ENCODE data around the gene TSKU. TPM values are rescaled to one million over a fixed set of nuclear protein-coding genes. Genes with fewer than 3 reads are reported as not detected.

TSKU gene
- total RNA-seq, 8 experiments from 2014 or later = 12.1 to 95.3 (median 23.0) TPM

GRCh38 chr11:76803023-76803422, 19.9 kb downstream of the TSKU start:
- H3K27ac ChIP-seq = no peak overlapping the region
- WGBS, 10 experiments = 0 to 100% (median 52%) methylated on average over 1 to 3 of the region's 3 CpGs; no CpG with 5 or more reads in 1 of the 10 experiments
- no peak overlapping the region for H3K4me3 ChIP-seq
- H3K4me1 ChIP-seq (replicated peaks in 1 of 2) = peaks cover 0 to 4% of the 10 kb centered on the region in 2 donors
- ATAC-seq (replicated peaks in 6 of 8) = peak in 1 of 8 experiments; percentile 1
- in situ Hi-C loops (cut with MboI; ENCODE audit: low pct_unique_long_range_greater_than_20kb in 2 of 9, low sequenced_read_pairs in 9 of 9, unreplicated experiment in 9 of 9) = loop anchor here in 2 of 9 experiments (25.0 kb wide), 2 partner anchors 109 to 234 kb away; partner anchors contain the start of gene B3GNT6 (in 1 of the 2)

DNA sequence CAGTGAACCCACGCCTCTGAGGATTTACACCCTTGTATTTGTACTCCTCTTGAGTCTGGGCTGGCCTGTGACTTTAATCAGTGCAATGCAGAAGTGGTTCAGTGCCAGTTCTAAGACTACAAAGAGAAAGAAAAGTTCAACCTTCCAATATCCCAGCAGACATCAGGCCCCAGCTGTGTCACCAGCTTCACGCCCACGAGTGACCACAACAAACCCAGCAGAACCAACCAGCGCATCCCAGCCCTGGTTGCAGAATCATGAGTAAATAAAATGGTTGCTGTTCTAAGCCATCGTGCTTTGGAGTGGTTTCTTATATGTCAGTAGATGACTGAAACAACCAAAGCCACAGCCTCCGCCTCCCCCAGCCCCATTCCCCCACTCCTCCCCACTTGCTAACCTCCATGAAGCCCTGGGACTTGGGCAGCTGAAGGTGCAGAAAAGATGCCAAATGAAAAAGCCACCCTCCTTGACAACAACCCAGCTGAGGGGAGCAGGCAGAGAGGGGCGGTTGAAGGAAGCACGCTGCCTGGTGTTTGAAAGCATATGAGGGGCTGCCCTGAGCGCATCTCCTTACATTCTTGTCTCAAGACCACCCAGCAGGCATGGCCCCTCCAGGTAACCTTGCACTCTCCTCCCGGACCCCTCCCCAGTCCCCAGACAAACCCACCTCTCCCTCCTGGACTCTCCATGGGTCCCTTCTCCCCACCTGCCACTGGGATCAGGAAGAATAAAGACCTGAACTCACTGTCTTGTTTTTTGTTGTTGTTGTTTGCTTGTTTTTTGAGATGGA, 20.9 kb downstream of the TSKU start:
- no peak overlapping the region for H3K4me3 ChIP-seq
- no peak overlapping the region for H3K27ac ChIP-seq
- 67 to 100% (median 89%) methylated on average over 1 to 3 of the region's 10 CpGs; no CpG with 5 or more reads in 4 of the 10 experiments for WGBS, 10 experiments
- H3K4me1 ChIP-seq (replicated peaks in 1 of 2) = peaks cover 0 to 1% of the 10 kb centered on the region in 2 donors
- ATAC-seq (replicated peaks in 6 of 8) = peak in 1 of 8 experiments; percentile 2
- in situ Hi-C loops (cut with MboI; ENCODE audit: low pct_unique_long_range_greater_than_20kb in 2 of 9, low sequenced_read_pairs in 9 of 9, unreplicated experiment in 9 of 9) = loop anchor here in 2 of 9 experiments (25.0 kb wide), 2 partner anchors 108 to 233 kb away; partner anchors contain the start of gene B3GNT6 (in 1 of the 2)

GRCh38 chr11:76805206-76805913, 22.2 kb downstream of the TSKU start:
- H3K4me3 ChIP-seq = no peak overlapping the region
- 17 to 82% (median 71%) methylated on average over 1 to 4 of the region's 8 CpGs; no CpG with 5 or more reads in 7 of the 10 experiments for WGBS, 10 experiments
- in situ Hi-C loops (cut with MboI; ENCODE audit: low pct_unique_long_range_greater_than_20kb in 2 of 9, low sequenced_read_pairs in 9 of 9, unreplicated experiment in 9 of 9) = loop anchor here in 2 of 9 experiments (25.0 kb wide), 2 partner anchors 107 to 232 kb away; partner anchors contain the start of gene B3GNT6 (in 1 of the 2)
- no peak overlapping the region for H3K27ac ChIP-seq
- no peaks in the 10 kb centered on the region for H3K4me1 ChIP-seq (replicated peaks in 1 of 2)
- peak in 3 of 8 experiments; percentile 3 to 44 (median 11) for ATAC-seq (replicated peaks in 6 of 8)

DNA sequence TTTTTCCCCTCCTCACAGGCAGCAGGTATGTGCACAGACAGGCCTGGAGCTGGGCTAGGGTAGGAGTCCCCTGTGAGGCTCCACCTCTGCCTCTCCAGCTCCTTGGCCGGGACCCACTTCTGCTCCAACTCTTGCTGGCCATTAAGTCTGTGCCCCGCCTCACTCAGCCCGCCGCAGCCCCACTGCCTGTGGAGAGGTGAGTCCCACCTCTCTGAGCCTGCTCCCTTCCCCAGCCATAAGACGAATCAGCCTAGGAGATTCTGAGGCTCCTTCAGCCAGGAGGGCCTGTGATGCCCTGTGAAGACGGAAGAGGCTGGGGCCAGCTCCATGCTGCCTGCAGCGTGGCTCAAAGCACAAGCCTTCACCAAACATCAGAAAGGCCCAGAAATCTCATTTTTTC, 23.0 kb downstream of the TSKU start:
- Histone ChIP-seq H3K4me3 (no peak overlapping the region), H3K27ac (no peak overlapping the region), H3K4me1 (replicated peaks in 1 of 2) (no peaks in the 10 kb centered on the region)
- in situ Hi-C loops (cut with MboI; ENCODE audit: low pct_unique_long_range_greater_than_20kb in 2 of 9, low sequenced_read_pairs in 9 of 9, unreplicated experiment in 9 of 9) = loop anchor here in 2 of 9 experiments (25.0 kb wide), 2 partner anchors 106 to 231 kb away; partner anchors contain the start of gene B3GNT6 (in 1 of the 2)
- no peak for ATAC-seq (replicated peaks in 6 of 8)
- 78 to 100% (median 91%) methylated on average over 1 to 3 of the region's 7 CpGs; no CpG with 5 or more reads in 4 of the 10 experiments for WGBS, 10 experiments

DNA sequence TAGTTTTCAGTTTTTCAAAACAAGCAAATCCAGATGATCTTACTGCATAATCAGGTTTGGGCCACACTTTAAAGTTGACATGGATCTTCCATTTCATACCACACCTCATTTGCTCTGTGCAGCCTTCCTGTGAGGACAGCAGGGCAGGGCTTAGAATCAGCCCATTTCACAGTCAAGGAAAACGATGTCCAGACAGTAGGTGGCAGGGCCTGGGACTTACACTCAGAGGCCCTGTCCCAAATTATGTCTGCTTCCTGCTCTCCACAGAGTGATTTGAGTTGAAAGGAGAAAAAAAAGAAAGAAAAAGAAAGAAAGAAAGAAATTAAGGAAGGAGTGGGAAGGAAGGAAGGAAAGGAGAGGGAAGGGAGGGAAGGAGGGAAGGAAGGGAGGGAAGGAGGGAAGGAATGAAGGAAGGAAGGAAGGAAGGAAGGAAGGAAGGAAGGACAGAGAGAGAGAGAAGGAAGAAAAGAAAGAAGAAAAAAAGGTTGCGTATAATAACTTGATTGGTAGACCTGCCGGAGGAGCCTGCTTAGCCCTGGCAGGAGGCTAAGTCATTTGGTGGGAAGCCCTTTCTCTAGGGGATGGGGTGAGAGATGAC, 23.6 kb downstream of the TSKU start:
- Histone ChIP-seq H3K4me3 (no peak overlapping the region), H3K4me1 (replicated peaks in 1 of 2) (no peaks in the 10 kb centered on the region), H3K27ac (no peak overlapping the region)
- ATAC-seq (replicated peaks in 6 of 8) = no peak
- 28 to 100% (median 86%) methylated on average over 1 to 3 of the region's 3 CpGs; no CpG with 5 or more reads in 3 of the 10 experiments for WGBS, 10 experiments
- in situ Hi-C loops (cut with MboI; ENCODE audit: low pct_unique_long_range_greater_than_20kb in 2 of 9, low sequenced_read_pairs in 9 of 9, unreplicated experiment in 9 of 9) = loop anchor here in 2 of 9 experiments (25.0 kb wide), 2 partner anchors 106 to 231 kb away; partner anchors contain the start of gene B3GNT6 (in 1 of the 2)

GRCh38 chr11:76807206-76807875, 24.2 kb downstream of the TSKU start:
- H3K27ac ChIP-seq = no peak overlapping the region
- peak; percentile 68 to 94 (median 90) for ATAC-seq (replicated peaks in 6 of 8)
- WGBS, 10 experiments = 0 to 62% (median 20%) methylated on average over 2 to 12 of the region's 19 CpGs; no CpG with 5 or more reads in 1 of the 10 experiments
- H3K4me3 ChIP-seq = no peak overlapping the region
- in situ Hi-C loops (cut with MboI; ENCODE audit: low pct_unique_long_range_greater_than_20kb in 2 of 9, low sequenced_read_pairs in 9 of 9, unreplicated experiment in 9 of 9) = loop anchor here in 2 of 9 experiments (25.0 kb wide), 2 partner anchors 105 to 230 kb away; partner anchors contain the start of gene B3GNT6 (in 1 of the 2)
- no peaks in the 10 kb centered on the region for H3K4me1 ChIP-seq (replicated peaks in 1 of 2)

GRCh38 chr11:76808171-76808570, 25.0 kb downstream of the TSKU start:
- no peak for ATAC-seq (replicated peaks in 6 of 8)
- in situ Hi-C loops (cut with MboI; ENCODE audit: low pct_unique_long_range_greater_than_20kb in 2 of 9, low sequenced_read_pairs in 9 of 9, unreplicated experiment in 9 of 9) = loop anchor here in 2 of 9 experiments (25.0 kb wide), 2 partner anchors 104 to 229 kb away; partner anchors contain the start of gene B3GNT6 (in 1 of the 2)
- Histone ChIP-seq H3K4me3 (no peak overlapping the region), H3K4me1 (replicated peaks in 1 of 2) (no peaks in the 10 kb centered on the region), H3K27ac (no peak overlapping the region)
- 80 to 100% (median 97%) methylated on average over 2 to 9 of the region's 12 CpGs; no CpG with 5 or more reads in 2 of the 10 experiments for WGBS, 10 experiments

- H3K4me1 ChIP-seq (replicated peaks in 1 of 2) = no peaks in the 10 kb centered on the region
- 54 to 100% (median 85%) methylated on average over 2 to 4 of the region's 5 CpGs; no CpG with 5 or more reads in 2 of the 10 experiments for WGBS, 10 experiments
- H3K4me3 ChIP-seq = no peak overlapping the region
- in situ Hi-C loops (cut with MboI; ENCODE audit: low pct_unique_long_range_greater_than_20kb in 2 of 9, low sequenced_read_pairs in 9 of 9, unreplicated experiment in 9 of 9) = loop anchor here in 2 of 9 experiments (25.0 kb wide), 2 partner anchors 103 to 228 kb away; partner anchors contain the start of gene B3GNT6 (in 1 of the 2)
- no peak overlapping the region for H3K27ac ChIP-seq
- no peak for ATAC-seq (replicated peaks in 6 of 8)
These were observed 25.8 kb downstream of the TSKU start for GRCh38 chr11:76808996-76809395.

DNA sequence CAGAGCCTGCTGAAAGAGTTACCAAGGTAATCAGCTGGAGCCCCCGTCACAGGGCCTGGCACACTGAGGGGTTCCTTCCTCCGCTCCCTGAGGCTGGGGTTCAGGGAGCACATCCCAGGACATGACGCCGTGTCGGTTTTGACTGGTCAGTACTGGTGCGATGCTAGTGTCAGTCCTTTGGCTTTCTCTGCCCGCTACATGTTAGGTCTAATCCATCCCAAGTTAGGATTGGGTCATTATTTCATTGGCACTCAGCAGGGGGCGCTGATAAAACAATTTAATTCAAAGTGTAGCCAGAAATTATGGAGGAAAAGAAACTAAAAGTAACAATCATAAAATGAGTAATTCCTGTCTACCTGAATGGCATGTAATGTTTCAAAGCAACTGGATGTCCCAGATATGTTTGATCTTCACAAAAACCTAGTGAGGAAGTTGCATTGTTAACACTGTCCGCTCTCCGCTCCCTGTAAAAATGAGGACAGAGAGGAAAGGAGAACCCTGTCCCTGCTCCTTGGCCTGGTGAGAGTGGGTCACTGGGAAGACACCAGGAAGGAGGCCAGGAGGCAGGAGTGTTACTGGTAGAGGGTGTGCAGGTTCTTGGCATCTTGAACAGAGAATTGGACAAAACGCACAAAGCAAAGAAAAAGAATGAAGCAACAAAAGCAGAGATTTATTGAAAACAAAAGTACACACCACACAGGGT, 27.1 kb downstream of the TSKU start:
- in situ Hi-C loops (cut with MboI; ENCODE audit: low pct_unique_long_range_greater_than_20kb in 2 of 9, low sequenced_read_pairs in 9 of 9, unreplicated experiment in 9 of 9) = loop anchor here in 2 of 9 experiments (5.0 to 25.0 kb wide), 3 partner anchors 102 to 227 kb away; partner anchors contain the start of gene B3GNT6 (in 1 of the 2)
- no peak overlapping the region for H3K4me3 ChIP-seq
- H3K27ac ChIP-seq = no peak overlapping the region
- WGBS, 10 experiments = 30 to 92% (median 70%) methylated on average over 1 to 9 of the region's 11 CpGs; no CpG with 5 or more reads in 1 of the 10 experiments
- peak in 3 of 8 experiments; percentile 4 to 7 (median 6) for ATAC-seq (replicated peaks in 6 of 8)
- H3K4me1 ChIP-seq (replicated peaks in 1 of 2) = no peaks in the 10 kb centered on the region

DNA sequence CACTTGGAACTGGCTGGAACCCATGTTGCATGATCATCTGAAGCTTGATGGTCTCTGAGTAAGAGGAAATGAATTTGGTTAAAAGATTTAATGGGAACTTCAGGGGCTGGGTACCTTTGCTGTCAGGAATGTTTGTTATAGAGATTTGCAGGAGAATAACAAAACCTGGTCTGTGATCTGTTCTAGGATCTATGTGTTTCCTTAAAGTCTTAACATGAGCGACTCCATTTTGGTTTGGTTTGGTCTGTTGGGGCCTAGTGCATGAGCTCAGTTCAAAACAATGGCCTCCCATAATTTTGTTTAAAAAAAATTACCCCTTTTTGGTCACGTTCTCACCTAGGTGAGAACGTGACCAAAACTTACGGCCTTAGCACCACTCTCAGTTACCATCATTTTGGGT, 28.1 kb downstream of the TSKU start:
- WGBS, 10 experiments = 60 to 98% (median 81%) methylated on average over 1 to 4 of the region's 4 CpGs; no CpG with 5 or more reads in 4 of the 10 experiments
- Histone ChIP-seq H3K4me1 (replicated peaks in 1 of 2) (no peaks in the 10 kb centered on the region), H3K4me3 (no peak overlapping the region), H3K27ac (no peak overlapping the region)
- in situ Hi-C loops (cut with MboI; ENCODE audit: low pct_unique_long_range_greater_than_20kb in 2 of 9, low sequenced_read_pairs in 9 of 9, unreplicated experiment in 9 of 9) = loop anchor here in 2 of 9 experiments (5.0 to 25.0 kb wide), 3 partner anchors 101 to 226 kb away; partner anchors contain the start of gene B3GNT6 (in 1 of the 2)
- ATAC-seq (replicated peaks in 6 of 8) = no peak

DNA sequence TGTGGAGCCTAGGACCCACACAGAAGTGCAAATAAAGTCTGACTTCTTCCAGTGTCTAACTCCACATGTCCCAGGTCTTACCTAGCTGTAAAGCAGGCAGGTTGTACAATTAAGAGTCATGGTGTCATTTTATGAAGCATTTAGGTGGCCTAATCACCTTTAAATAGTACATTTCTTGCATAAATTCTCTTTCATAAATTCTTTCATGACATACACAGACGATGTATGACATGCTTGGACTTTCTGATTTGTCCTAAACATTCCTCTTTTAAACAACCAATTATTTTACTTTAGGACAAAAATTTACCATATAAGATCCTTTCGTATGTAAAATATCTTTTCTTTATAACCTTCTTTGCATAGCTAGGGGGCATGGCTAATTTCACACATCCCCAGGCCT, 31.3 kb downstream of the TSKU start:
- in situ Hi-C loops (cut with MboI; ENCODE audit: low pct_unique_long_range_greater_than_20kb in 2 of 9, low sequenced_read_pairs in 9 of 9, unreplicated experiment in 9 of 9) = loop anchor here in 2 of 9 experiments (5.0 to 25.0 kb wide), 3 partner anchors 98 to 223 kb away; partner anchors contain the start of gene B3GNT6 (in 1 of the 2)
- no peak for ATAC-seq (replicated peaks in 6 of 8)
- WGBS, 10 experiments = 29 to 96% (median 73%) methylated on average over 1 to 2 of the region's 2 CpGs; no CpG with 5 or more reads in 2 of the 10 experiments
- Histone ChIP-seq H3K27ac (no peak overlapping the region), H3K4me3 (no peak overlapping the region), H3K4me1 (replicated peaks in 1 of 2) (no peaks in the 10 kb centered on the region)
